HAP-1 (cell line): ENCODE data around the gene ADGRG3.

Experiments used
- DNase-seq, 2 experiments: peaks; one replicate each; pipeline ENCODE4 v3.0.0-alpha.2; 2016 to 2020; ENCODE audit warnings: low spot score in 2 of 2
- H3K27me3 ChIP-seq: fragments of 250-450 bp; sonication (Bioruptor Pico); 2 replicates; pipeline ENCODE4 v1.5.1; 2020; ENCODE audit warnings: low read depth, mild to moderate bottlenecking, moderate library complexity
- H3K36me3 ChIP-seq: fragments of 250-450 bp; sonication (Bioruptor Pico); replicated peaks from 2 replicates; pipeline ENCODE4 v1.5.1; 2020; ENCODE audit warnings: mild to moderate bottlenecking
- H3K4me1 ChIP-seq: fragments of 250-450 bp; sonication (Bioruptor Pico); 2 replicates; pipeline ENCODE4 v1.5.1; 2020; ENCODE audit warnings: mild to moderate bottlenecking
- H3K4me3 ChIP-seq: fragments of 250-450 bp; sonication (Bioruptor Pico); 2 replicates; pipeline ENCODE4 v1.5.1; 2020; ENCODE audit warnings: mild to moderate bottlenecking, moderate library complexity
- H3K9me3 ChIP-seq: fragments of 250-450 bp; sonication (Bioruptor Pico); 2 replicates; pipeline ENCODE4 v1.5.1; 2020; ENCODE audit warnings: mild to moderate bottlenecking, moderate library complexity
- in situ Hi-C: fragments of 300-500 bp; cut with MboI; formaldehyde crosslinking; loops from 3 replicates; pipeline ENCODE4 v1.14.3; 2020; ENCODE audit warnings: low sequenced_read_pairs, inconsistent platforms, mixed read lengths

ADGRG3 gene

GRCh38 chr16:57681950-57682728 is 14.0 kb downstream of the ADGRG3 start:
- no peaks in the 10 kb centered on the region for H3K36me3 ChIP-seq
- H3K9me3 ChIP-seq: no peaks in the 10 kb centered on the region
- DNase-seq: no peak
- H3K27me3 ChIP-seq: no peaks in the 10 kb centered on the region
- in situ Hi-C loops: no loop called here
- H3K4me1 ChIP-seq: no peaks in the 10 kb centered on the region
- H3K4me3 ChIP-seq: no peak overlapping the region

- H3K27me3 ChIP-seq: no peaks in the 10 kb centered on the region
- H3K4me3 ChIP-seq: no peak overlapping the region
- in situ Hi-C loops: no loop called here
- H3K9me3 ChIP-seq: no peaks in the 10 kb centered on the region
- no peaks in the 10 kb centered on the region for H3K4me1 ChIP-seq
- no peak for DNase-seq
- no peaks in the 10 kb centered on the region for H3K36me3 ChIP-seq
These were observed 14.9 kb downstream of the ADGRG3 start for GRCh38 chr16:57682809-57683635.

GRCh38 chr16:57683636-57684545 is 15.8 kb downstream of the ADGRG3 start:
- H3K27me3 ChIP-seq: no peaks in the 10 kb centered on the region
- no peak overlapping the region for H3K4me3 ChIP-seq
- no peak for DNase-seq
- no peaks in the 10 kb centered on the region for H3K9me3 ChIP-seq
- in situ Hi-C loops: no loop called here
- H3K36me3 ChIP-seq: no peaks in the 10 kb centered on the region
- no peaks in the 10 kb centered on the region for H3K4me1 ChIP-seq

GRCh38 chr16:57684626-57685358 is 16.7 kb downstream of the ADGRG3 start:
- in situ Hi-C loops: no loop called here
- Histone ChIP-seq H3K9me3 (no peaks in the 10 kb centered on the region), H3K36me3 (no peaks in the 10 kb centered on the region), H3K27me3 (no peaks in the 10 kb centered on the region), H3K4me1 (no peaks in the 10 kb centered on the region), H3K4me3 (no peak overlapping the region)
- DNase-seq: no peak

- in situ Hi-C loops: no loop called here
- Histone ChIP-seq H3K9me3 (no peaks in the 10 kb centered on the region), H3K27me3 (no peaks in the 10 kb centered on the region), H3K36me3 (no peaks in the 10 kb centered on the region), H3K4me1 (no peaks in the 10 kb centered on the region), H3K4me3 (no peak overlapping the region)
- no peak for DNase-seq
These were observed 17.5 kb downstream of the ADGRG3 start for GRCh38 chr16:57685633-57686032.

- Histone ChIP-seq H3K4me1 (no peaks in the 10 kb centered on the region), H3K4me3 (no peak overlapping the region), H3K36me3 (no peaks in the 10 kb centered on the region), H3K9me3 (no peaks in the 10 kb centered on the region), H3K27me3 (no peaks in the 10 kb centered on the region)
- in situ Hi-C loops: no loop called here
- no peak for DNase-seq
These were observed 18.5 kb downstream of the ADGRG3 start for GRCh38 chr16:57686577-57686976.

- DNase-seq: no peak
- H3K4me1 ChIP-seq: no peaks in the 10 kb centered on the region
- H3K27me3 ChIP-seq: no peaks in the 10 kb centered on the region
- no peaks in the 10 kb centered on the region for H3K9me3 ChIP-seq
- in situ Hi-C loops: no loop called here
- no peak overlapping the region for H3K4me3 ChIP-seq
- H3K36me3 ChIP-seq: no peaks in the 10 kb centered on the region
These were observed 19.3 kb downstream of the ADGRG3 start for GRCh38 chr16:57687363-57687929.

- in situ Hi-C loops: no loop called here
- H3K36me3 ChIP-seq: no peaks in the 10 kb centered on the region
- no peaks in the 10 kb centered on the region for H3K4me1 ChIP-seq
- H3K9me3 ChIP-seq: no peaks in the 10 kb centered on the region
- DNase-seq: no peak
- peaks cover 5% of the 10 kb centered on the region; the same call in 1 of the 2 replicates for H3K27me3 ChIP-seq
- no peak overlapping the region for H3K4me3 ChIP-seq
These were observed 20.4 kb downstream of the ADGRG3 start for GRCh38 chr16:57688487-57688986.

- no peaks in the 10 kb centered on the region for H3K9me3 ChIP-seq
- H3K36me3 ChIP-seq: no peaks in the 10 kb centered on the region
- DNase-seq: no peak
- in situ Hi-C loops: no loop called here
- peaks cover 5% of the 10 kb centered on the region; the same call in 1 of the 2 replicates for H3K27me3 ChIP-seq
- H3K4me3 ChIP-seq: no peak overlapping the region
- H3K4me1 ChIP-seq: no peaks in the 10 kb centered on the region
These were observed 21.1 kb downstream of the ADGRG3 start for GRCh38 chr16:57688987-57689761.

GRCh38 chr16:57689762-57690558 is 21.9 kb downstream of the ADGRG3 start:
- no peak for DNase-seq
- H3K27me3 ChIP-seq: peaks cover 5% of the 10 kb centered on the region; the same call in 1 of the 2 replicates
- H3K36me3 ChIP-seq: no peaks in the 10 kb centered on the region
- no peak overlapping the region for H3K4me3 ChIP-seq
- in situ Hi-C loops: no loop called here
- H3K4me1 ChIP-seq: no peaks in the 10 kb centered on the region
- H3K9me3 ChIP-seq: no peaks in the 10 kb centered on the region

GRCh38 chr16:57690782-57691471 is 22.8 kb downstream of the ADGRG3 start:
- no peak for DNase-seq
- H3K36me3 ChIP-seq: no peaks in the 10 kb centered on the region
- peaks cover 5% of the 10 kb centered on the region; the same call in 1 of the 2 replicates for H3K27me3 ChIP-seq
- in situ Hi-C loops: no loop called here
- H3K9me3 ChIP-seq: no peaks in the 10 kb centered on the region
- no peak overlapping the region for H3K4me3 ChIP-seq
- no peaks in the 10 kb centered on the region for H3K4me1 ChIP-seq
